HepG2 (cell line): Measurements from ENCODE around the gene PSD4. TPM values are rescaled to one million over a fixed set of nuclear protein-coding genes. Genes with fewer than 3 reads are reported as not detected.

Source experiments
- ARID5B ChIP-seq: IDR thresholded peaks from 2 replicates; pipeline ENCODE4 v1.4.0; 2020; ENCODE audit warnings: mild to moderate bottlenecking, missing genetic modification reagents
- FOXC1 ChIP-seq: sonication (generic); formaldehyde crosslinking; IDR thresholded peaks from 2 replicates; pipeline ENCODE4 v1.8.0; 2022; ENCODE audit warnings: mild to moderate bottlenecking, missing genetic modification reagents, borderline replicate concordance
- GATA4 ChIP-seq: sonication (generic); IDR thresholded peaks from 2 replicates; pipeline ENCODE4 v1.6.1; 2016; ENCODE audit warnings: antibody characterized with exemption, low read depth, borderline replicate concordance
- GPN1 ChIP-seq: sonication (generic); formaldehyde crosslinking; IDR thresholded peaks from 2 replicates; pipeline ENCODE4 v1.5.1; 2020; ENCODE audit warnings: missing genetic modification reagents, borderline replicate concordance
- IRF2 ChIP-seq: IDR thresholded peaks from 2 replicates; pipeline ENCODE4 v1.6.1; 2018; ENCODE audit warnings: missing genetic modification reagents, missing compliant biosample characterization
- KMT2B ChIP-seq: IDR thresholded peaks from 2 replicates; pipeline ENCODE4 v1.6.1; 2016; ENCODE audit warnings: missing genetic modification reagents, missing compliant biosample characterization
- MIER3 ChIP-seq: IDR thresholded peaks from 2 replicates; pipeline ENCODE4 v1.6.1; 2016; ENCODE audit warnings: missing compliant biosample characterization, borderline replicate concordance
- NFIC ChIP-seq: IDR thresholded peaks from 2 replicates; pipeline ENCODE4 v1.6.1; 2012; ENCODE audit warnings: mild to moderate bottlenecking, low read length, inconsistent platforms
- NFYB ChIP-seq: sonication (generic); formaldehyde crosslinking; IDR thresholded peaks from 2 replicates; pipeline ENCODE4 v1.4.0; 2020; ENCODE audit warnings: missing genetic modification reagents
- NPAS2 ChIP-seq: sonication (generic); formaldehyde crosslinking; IDR thresholded peaks from 2 replicates; pipeline ENCODE4 v1.8.0; 2022; ENCODE audit warnings: mild to moderate bottlenecking, missing genetic modification reagents, borderline replicate concordance
- RORA ChIP-seq: sonication (generic); formaldehyde crosslinking; IDR thresholded peaks from 2 replicates; pipeline ENCODE4 v1.5.0; 2020; ENCODE audit warnings: mild to moderate bottlenecking, missing genetic modification reagents, moderate library complexity
- SAP130 ChIP-seq: IDR thresholded peaks from 2 replicates; pipeline ENCODE4 v1.6.1; 2016; ENCODE audit warnings: low read depth
- TEAD3 ChIP-seq: optimal IDR thresholded peaks from 2 replicates; pipeline ENCODE3; 2016; ENCODE audit warnings: borderline replicate concordance
- ZBTB26 ChIP-seq: IDR thresholded peaks from 2 replicates; pipeline ENCODE4 v1.6.1; 2016; ENCODE audit warnings: missing compliant biosample characterization, missing genetic modification reagents, borderline replicate concordance
- ZBTB39 ChIP-seq: sonication (generic); formaldehyde crosslinking; IDR thresholded peaks from 2 replicates; pipeline ENCODE4 v1.5.0; 2020; ENCODE audit warnings: missing genetic modification reagents
- ZNF263 ChIP-seq: sonication (generic); formaldehyde crosslinking; IDR thresholded peaks from 2 replicates; pipeline ENCODE4 v1.4.0; 2020; ENCODE audit warnings: missing genetic modification reagents
- ZNF292 ChIP-seq: sonication (generic); formaldehyde crosslinking; IDR thresholded peaks from 2 replicates; pipeline ENCODE4 v1.8.1; 2022; ENCODE audit warnings: mild to moderate bottlenecking, low read depth, missing genetic modification reagents, borderline replicate concordance
- ZNF749 ChIP-seq: sonication (generic); formaldehyde crosslinking; IDR thresholded peaks from 2 replicates; pipeline ENCODE4 v1.8.0; 2022; ENCODE audit warnings: mild to moderate bottlenecking, missing genetic modification reagents, moderate library complexity, borderline replicate concordance
- polyA plus RNA-seq, 8 experiments: library from polyadenylated mRNA; depleted of rRNA in 3 of 8; stranded (reverse) in 7 of 8; unstranded in 1 of 8; fragments of >200 nt; fragmentation: Illumina TruSeq in 4 of 8; extraction: Trizol in 4 of 8; gene quantifications; 2 replicates each; pipeline versions ENCODE4 v1.2.1 to v1.2.3, GENCODE V29; 2011 to 2016; ENCODE audit warnings: low read depth in 4 of 8, missing spikeins in 1 of 8, mixed read lengths in 1 of 8; ENCODE audit not compliant: insufficient read depth in 1 of 8
- total RNA-seq, 5 experiments: library from RNA; depleted of rRNA; stranded (reverse); fragments of >200 nt; fragmentation: Illumina TruSeq; extraction: Trizol; gene quantifications; 2 replicates each; pipeline ENCODE4 v1.2.3, GENCODE V29; 2016; ENCODE audit warnings: low read depth in 1 of 5
- TF ChIP-seq, protein P1 (sequence below): sonication (generic); formaldehyde crosslinking; IDR thresholded peaks from 2 replicates; pipeline ENCODE4 v1.9.0; 2021; ENCODE audit warnings: missing genetic modification reagents, borderline replicate concordance

PSD4 gene
- total and polyA plus RNA-seq, 2 of the 13 experiments (the other 11 are each of a cell fraction or from before 2014, with no cell fraction given), result 5.8 to 9.4 TPM

- peak; percentile 92 for TF ChIP-seq IRF2
- peak; percentile 97 for TF ChIP-seq NFIC
- TF ChIP-seq RORA (CRISPR knock-in tag), result no peak
- TF ChIP-seq NFYB (CRISPR knock-in tag), result 0 out of 2 replicates have a peak, but pooled peaks have one; percentile 18
- TF ChIP-seq MIER3 (CRISPR knock-in tag), result peak; percentile 90; the same call in 1 of the 2 replicates
- TF ChIP-seq ZBTB39, result peak; percentile 38; the same call in 1 of the 2 replicates
- 0 out of 2 replicates have a peak, but pooled peaks have one; percentile 64 for TF ChIP-seq ZNF292 (CRISPR knock-in tag)
- TF ChIP-seq FOXC1 (CRISPR knock-in tag), result peak; percentile 31; the same call in 1 of the 2 replicates
- peak; percentile 80; the same call in 1 of the 2 replicates for TF ChIP-seq NPAS2 (CRISPR knock-in tag)
- 0 out of 2 replicates have a peak, but pooled peaks have one; percentile 23 for TF ChIP-seq ZNF263 (CRISPR knock-in tag)
- TF ChIP-seq, protein P1, sequence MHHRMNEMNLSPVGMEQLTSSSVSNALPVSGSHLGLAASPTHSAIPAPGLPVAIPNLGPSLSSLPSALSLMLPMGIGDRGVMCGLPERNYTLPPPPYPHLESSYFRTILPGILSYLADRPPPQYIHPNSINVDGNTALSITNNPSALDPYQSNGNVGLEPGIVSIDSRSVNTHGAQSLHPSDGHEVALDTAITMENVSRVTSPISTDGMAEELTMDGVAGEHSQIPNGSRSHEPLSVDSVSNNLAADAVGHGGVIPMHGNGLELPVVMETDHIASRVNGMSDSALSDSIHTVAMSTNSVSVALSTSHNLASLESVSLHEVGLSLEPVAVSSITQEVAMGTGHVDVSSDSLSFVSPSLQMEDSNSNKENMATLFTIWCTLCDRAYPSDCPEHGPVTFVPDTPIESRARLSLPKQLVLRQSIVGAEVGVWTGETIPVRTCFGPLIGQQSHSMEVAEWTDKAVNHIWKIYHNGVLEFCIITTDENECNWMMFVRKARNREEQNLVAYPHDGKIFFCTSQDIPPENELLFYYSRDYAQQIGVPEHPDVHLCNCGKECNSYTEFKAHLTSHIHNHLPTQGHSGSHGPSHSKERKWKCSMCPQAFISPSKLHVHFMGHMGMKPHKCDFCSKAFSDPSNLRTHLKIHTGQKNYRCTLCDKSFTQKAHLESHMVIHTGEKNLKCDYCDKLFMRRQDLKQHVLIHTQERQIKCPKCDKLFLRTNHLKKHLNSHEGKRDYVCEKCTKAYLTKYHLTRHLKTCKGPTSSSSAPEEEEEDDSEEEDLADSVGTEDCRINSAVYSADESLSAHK, result peak; percentile 38; the same call in 1 of the 2 replicates
- TF ChIP-seq TEAD3 (CRISPR knock-in tag), result peak; percentile 90
- TF ChIP-seq GPN1, result no peak
- peak; percentile 91; the same call in 1 of the 2 replicates for TF ChIP-seq GATA4
- TF ChIP-seq SAP130 (CRISPR knock-in tag), result peak; percentile 92
- peak; percentile 91; the same call in 1 of the 2 replicates for TF ChIP-seq ZNF749 (CRISPR knock-in tag)
- TF ChIP-seq ZBTB26 (CRISPR knock-in tag), result no peak; the same call in 1 of the 2 replicates
- 0 out of 2 replicates have a peak, but pooled peaks have one; percentile 50 for TF ChIP-seq KMT2B
- TF ChIP-seq ARID5B, result peak; percentile 99
Measured at GRCh38 chr2:113126845-113127645, 46.7 kb upstream of the PSD4 start, which contains the start of gene IL1RN (continued).
